ENCODE data around the gene OR51A2.

GRCh38 chr11:4932751-4933150 is 22.8 kb downstream of the OR51A2 start:
- TF ChIP-seq, protein P1, sequence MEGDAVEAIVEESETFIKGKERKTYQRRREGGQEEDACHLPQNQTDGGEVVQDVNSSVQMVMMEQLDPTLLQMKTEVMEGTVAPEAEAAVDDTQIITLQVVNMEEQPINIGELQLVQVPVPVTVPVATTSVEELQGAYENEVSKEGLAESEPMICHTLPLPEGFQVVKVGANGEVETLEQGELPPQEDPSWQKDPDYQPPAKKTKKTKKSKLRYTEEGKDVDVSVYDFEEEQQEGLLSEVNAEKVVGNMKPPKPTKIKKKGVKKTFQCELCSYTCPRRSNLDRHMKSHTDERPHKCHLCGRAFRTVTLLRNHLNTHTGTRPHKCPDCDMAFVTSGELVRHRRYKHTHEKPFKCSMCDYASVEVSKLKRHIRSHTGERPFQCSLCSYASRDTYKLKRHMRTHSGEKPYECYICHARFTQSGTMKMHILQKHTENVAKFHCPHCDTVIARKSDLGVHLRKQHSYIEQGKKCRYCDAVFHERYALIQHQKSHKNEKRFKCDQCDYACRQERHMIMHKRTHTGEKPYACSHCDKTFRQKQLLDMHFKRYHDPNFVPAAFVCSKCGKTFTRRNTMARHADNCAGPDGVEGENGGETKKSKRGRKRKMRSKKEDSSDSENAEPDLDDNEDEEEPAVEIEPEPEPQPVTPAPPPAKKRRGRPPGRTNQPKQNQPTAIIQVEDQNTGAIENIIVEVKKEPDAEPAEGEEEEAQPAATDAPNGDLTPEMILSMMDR (IDR thresholded peaks at IDR 0.05; ENCODE audit: control extremely low read depth in 1 of 3, insufficient read depth in 1 of 3, low read depth in 1 of 3, low read length in 3 of 3): no peak
- TF ChIP-seq PHF8 (conservative IDR thresholded peaks at IDR 0.05; ENCODE audit: low read depth, low read length) (no peak), POLR2AphosphoS5 (IDR thresholded peaks at IDR 0.05; ENCODE audit: low read depth, low read length) (no peak), EZH2 (IDR thresholded peaks at IDR 0.05; ENCODE audit: low read depth, low read length, severe bottlenecking) (no peak), YY1 (IDR thresholded peaks at IDR 0.05; ENCODE audit: low read depth, low read length) (no peak), ATF3 (IDR thresholded peaks at IDR 0.05; ENCODE audit: insufficient read depth, low read depth, low read length) (no peak), POLR2A (IDR thresholded peaks at IDR 0.05; ENCODE audit: control extremely low read depth in 1 of 2, low read depth in 2 of 2, low read length in 2 of 2) (no peak), RAD21 (IDR thresholded peaks at IDR 0.05 in 1 of 2, conservative IDR thresholded peaks at IDR 0.05 in 1 of 2; ENCODE audit: low read depth in 2 of 2, low read length in 2 of 2) (no peak)
